AG04449 (cell line): ENCODE measurements around the gene MAP10.
A peak's percentile ranks its signal among the peaks of the same experiment; 100 is the strongest.

Source experiments
- CTCF ChIA-PET: fragments of 350-600 bp; formaldehyde crosslinking; extraction: SDS; loops from one replicate; lab custom pipeline; 2021; ENCODE audit warnings: antibody characterized with exemption; lab: Yijun Ruan, JAX
- POLR2A ChIA-PET: fragments of 400-600, 350-600 bp; formaldehyde crosslinking; extraction: SDS; loops from one replicate; lab custom pipeline; 2020; ENCODE audit warnings: antibody characterized with exemption, inconsistent platforms; lab: Yijun Ruan, JAX
- DNase-seq: peaks from one replicate; pipeline ENCODE4 v3.0.0-alpha.2; 2010; ENCODE audit warnings: low read depth, low spot score
- H3K4me3 ChIP-seq: 2 replicates; pipeline ENCODE4 v1.5.1; 2011; ENCODE audit warnings: low read depth, mild to moderate bottlenecking, control low read depth, low read length
- TF ChIP-seq, protein P1 (sequence below): IDR thresholded peaks from one replicate; pipeline ENCODE4 v1.5.1; 2011; ENCODE audit warnings: mild to moderate bottlenecking, moderate library complexity, low read length, control low read depth, inconsistent platforms; ENCODE audit not compliant: insufficient read depth; ENCODE audit errors: missing control alignments

Gene MAP10

DNA sequence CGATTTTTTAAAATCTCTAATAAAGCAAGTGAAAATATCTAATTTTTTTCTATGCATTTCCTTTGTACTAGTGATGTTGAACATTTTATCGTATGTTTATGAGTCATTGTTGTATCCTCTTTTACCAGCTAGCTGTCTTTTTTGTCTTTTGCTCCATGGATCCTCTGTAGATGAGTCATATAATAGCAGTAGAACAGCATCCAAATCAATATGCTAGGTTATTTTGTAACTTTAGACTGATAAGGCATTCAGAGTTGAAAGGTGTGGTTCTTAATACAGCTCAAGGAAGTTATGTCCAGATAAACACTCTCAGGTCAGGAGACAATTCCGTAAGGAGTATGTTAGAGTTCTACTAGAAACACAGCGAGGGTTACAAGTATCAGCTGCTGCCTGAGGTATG lies 31.9 kb downstream of the MAP10 start:
- no peak for DNase-seq
- POLR2A ChIA-PET, result no interaction called here
- CTCF ChIA-PET, result no interaction called here

DNA sequence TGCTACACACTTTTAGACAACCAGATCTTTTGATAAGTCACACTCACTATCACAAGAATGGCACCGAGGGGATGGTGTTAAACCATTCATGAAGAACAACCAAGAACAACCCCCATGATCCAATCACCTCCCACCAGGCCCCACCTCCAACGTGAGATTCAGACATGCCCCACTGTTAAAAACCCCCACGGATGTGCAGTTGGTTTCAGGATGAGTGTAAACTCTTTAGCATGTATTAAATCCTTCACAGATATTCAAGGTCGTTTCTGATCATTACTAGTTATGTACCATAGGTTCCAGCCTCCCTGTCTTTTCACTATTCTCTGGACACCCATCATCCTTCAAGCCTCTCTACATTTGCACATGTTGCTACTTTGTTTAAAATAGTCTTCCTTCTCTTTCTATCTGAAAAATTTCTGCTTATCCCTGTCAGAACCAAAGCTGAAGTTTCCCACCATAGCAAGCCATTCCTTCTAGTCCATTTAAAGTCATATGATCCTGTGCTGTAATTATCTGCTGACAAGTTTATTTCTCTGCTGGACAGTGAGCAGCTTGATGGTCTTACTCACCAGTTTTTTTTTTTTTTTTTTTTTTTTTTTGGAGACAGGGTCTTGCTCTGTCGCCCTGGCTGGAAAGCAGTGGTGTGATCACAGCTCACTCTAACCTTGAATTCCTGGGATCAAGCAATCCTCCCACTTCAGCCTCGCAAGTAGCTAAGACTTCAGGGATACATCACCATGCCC lies 36.8 kb downstream of the MAP10 start:
- TF ChIP-seq, protein P1, sequence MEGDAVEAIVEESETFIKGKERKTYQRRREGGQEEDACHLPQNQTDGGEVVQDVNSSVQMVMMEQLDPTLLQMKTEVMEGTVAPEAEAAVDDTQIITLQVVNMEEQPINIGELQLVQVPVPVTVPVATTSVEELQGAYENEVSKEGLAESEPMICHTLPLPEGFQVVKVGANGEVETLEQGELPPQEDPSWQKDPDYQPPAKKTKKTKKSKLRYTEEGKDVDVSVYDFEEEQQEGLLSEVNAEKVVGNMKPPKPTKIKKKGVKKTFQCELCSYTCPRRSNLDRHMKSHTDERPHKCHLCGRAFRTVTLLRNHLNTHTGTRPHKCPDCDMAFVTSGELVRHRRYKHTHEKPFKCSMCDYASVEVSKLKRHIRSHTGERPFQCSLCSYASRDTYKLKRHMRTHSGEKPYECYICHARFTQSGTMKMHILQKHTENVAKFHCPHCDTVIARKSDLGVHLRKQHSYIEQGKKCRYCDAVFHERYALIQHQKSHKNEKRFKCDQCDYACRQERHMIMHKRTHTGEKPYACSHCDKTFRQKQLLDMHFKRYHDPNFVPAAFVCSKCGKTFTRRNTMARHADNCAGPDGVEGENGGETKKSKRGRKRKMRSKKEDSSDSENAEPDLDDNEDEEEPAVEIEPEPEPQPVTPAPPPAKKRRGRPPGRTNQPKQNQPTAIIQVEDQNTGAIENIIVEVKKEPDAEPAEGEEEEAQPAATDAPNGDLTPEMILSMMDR, result no peak
- no peak overlapping the region for H3K4me3 ChIP-seq
- ChIA-PET POLR2A (no interaction called here), CTCF (no interaction called here)
- DNase-seq, result no peak

More for the DNA sequence above, 31.9 kb downstream of the MAP10 start:
- TF ChIP-seq, protein P1, result no peak
- H3K4me3 ChIP-seq, result no peak overlapping the region

DNA sequence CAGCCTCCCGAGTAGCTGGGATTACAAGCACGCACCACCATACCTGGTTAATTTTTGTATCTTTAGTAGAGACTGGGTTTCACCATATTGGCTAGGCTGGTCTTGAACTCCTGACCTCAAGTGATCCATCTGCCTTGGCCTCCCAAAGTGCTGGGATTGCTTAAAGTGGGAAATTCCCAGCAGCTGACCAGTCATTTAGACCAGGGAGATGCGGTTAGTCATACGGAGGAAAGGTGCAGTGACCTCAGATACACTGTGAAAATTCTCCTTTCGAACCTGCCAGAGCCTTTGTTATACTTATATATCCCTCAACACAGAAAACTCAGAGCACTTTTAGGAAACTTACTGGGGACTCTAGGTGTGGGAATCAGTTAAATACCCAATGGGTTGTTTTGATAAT lies 39.6 kb downstream of the MAP10 start:
- no peak for DNase-seq
- ChIA-PET CTCF (no interaction called here), POLR2A (no interaction called here)
- H3K4me3 ChIP-seq, result no peak overlapping the region
- TF ChIP-seq, protein P1, result no peak

DNA sequence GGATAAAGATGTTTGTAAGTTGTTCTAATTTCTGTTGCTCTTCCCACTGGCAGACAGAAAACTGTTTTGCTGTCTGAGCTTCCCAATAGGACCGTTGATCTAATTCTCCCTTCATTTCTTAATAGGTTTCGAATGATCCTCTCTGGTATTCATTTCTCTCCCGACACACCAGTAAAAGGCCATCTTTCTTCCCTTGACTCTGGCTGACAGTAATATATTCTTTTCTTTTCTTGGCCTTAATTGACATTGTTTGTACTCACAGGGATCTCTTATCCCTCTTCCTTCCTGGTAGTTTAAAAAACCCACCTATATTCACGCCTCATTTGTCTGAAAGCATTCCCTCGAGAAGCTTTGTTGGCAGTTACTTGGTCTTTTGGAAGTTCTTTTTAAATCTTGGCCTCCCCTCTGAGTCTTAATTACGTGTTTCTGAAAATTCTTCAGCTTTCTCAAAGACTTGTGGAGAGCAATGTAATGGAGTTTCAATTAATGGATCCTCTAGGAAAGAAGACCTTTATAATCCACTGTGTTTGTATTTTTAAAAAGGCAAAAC lies 40.3 kb downstream of the MAP10 start:
- no peak for DNase-seq
- TF ChIP-seq, protein P1, result no peak
- no peak overlapping the region for H3K4me3 ChIP-seq
- CTCF ChIA-PET, result no interaction called here
- POLR2A ChIA-PET, result no interaction called here

DNA sequence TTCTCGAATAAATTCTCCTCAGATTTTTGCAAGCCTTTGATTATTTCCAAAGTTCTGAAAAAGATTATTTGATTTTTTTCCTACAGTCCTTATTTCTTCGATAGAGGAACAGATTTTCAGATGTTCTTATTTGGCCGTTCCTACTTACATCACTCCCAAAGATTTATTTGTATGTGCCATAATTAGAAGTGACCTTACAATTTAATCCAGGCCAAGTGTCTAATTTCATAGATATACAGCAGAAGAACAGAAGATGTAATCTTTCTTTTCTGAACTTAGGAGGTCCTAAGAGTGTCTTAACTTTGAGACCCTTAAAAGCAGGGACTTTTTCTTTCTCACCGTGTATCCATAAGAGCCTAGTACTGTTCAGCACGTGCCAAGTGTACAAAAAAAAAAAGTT lies 46.3 kb downstream of the MAP10 start:
- CTCF ChIA-PET, result no interaction called here
- no peak for DNase-seq
- TF ChIP-seq, protein P1, result no peak
- POLR2A ChIA-PET, result no interaction called here
- H3K4me3 ChIP-seq, result no peak overlapping the region

DNA sequence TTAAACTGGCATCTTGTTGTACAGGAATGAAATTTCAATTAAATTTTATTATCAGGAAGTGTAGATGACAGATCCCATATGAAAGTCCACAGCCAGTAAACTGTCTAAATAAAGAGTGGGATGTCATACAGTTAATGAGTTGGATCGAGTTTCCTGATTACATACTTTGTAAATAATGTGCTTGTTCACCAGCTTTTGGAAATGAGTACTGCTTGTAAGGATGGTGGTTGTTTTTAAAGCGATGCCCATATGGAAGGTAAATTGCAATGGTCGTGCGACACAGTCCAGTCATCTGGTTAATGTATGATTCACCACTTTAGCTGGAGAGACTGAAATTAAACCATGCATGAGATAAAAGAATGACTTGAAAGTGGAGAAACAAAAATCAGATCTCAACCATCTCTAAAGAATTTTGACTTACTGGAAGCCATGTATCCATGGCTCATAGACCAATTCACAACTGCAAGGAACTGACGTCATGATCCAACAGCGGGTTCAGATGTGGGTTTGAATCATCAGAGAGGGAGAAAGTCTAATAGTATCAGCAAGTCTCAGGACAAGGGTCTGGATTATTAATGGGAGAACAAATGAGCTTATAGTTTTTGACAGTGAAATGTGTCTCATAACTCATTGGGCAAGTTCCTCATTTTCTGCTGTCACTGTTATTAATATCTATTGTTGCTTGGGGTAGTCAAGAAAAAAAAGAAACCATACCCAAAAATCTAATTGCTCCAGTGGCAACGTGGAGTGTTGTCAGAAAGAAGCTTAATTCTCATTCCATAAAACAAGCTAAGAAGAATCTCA lies 49.0 kb downstream of the MAP10 start:
- POLR2A ChIA-PET, result no interaction called here
- peak; percentile 74 for DNase-seq
- TF ChIP-seq, protein P1, result no peak
- CTCF ChIA-PET, result interaction anchor here (0.7 kb wide), 1 partner anchor 68 kb away, joined by 3 read pairs; no protein-coding TSS in a partner anchor
- no peak overlapping the region; the same call in 1 of the 2 replicates for H3K4me3 ChIP-seq
